HG03354 (cell line): ENCODE data around the gene SLC26A11.

Experiments used
- ATAC-seq: cut with Tn5 transposase; IDR thresholded peaks from one replicate; pipeline ENCODE4 v1.9.1; 2021; ENCODE audit warnings: mild to moderate bottlenecking; ENCODE audit not compliant: unreplicated experiment, poor library complexity, severe bottlenecking

SLC26A11 gene

GRCh38 chr17:80220054-80220735, at the start of gene SLC26A11, which contains the start of gene SGSH:
Gene SLC26A11, plus strand, starts transcription at chr17:80220427. Its CDS starts 1,134 bp downstream, at chr17:80221561.
Gene SGSH, minus strand, starts transcription at chr17:80220333. Its CDS starts 20 bp downstream, at chr17:80220313.
- peak; percentile 44 for ATAC-seq

- no peak for ATAC-seq
These were observed 48.5 kb upstream of the SLC26A11 start for GRCh38 chr17:80171681-80172080.

- no peak for ATAC-seq
These were observed 47.1 kb upstream of the SLC26A11 start for GRCh38 chr17:80173126-80173525.

- no peak for ATAC-seq
These were observed 46.3 kb upstream of the SLC26A11 start for GRCh38 chr17:80173916-80174315.

- no peak for ATAC-seq
These were observed 43.5 kb upstream of the SLC26A11 start for GRCh38 chr17:80176757-80177156.

- no peak for ATAC-seq
These were observed 42.1 kb upstream of the SLC26A11 start for GRCh38 chr17:80177986-80178595.

- ATAC-seq = no peak
These were observed 40.0 kb upstream of the SLC26A11 start for GRCh38 chr17:80180192-80180591.

- ATAC-seq = no peak
These were observed 38.8 kb upstream of the SLC26A11 start for GRCh38 chr17:80181431-80181830.

GRCh38 chr17:80182118-80182844, 37.9 kb upstream of the SLC26A11 start:
- no peak for ATAC-seq

GRCh38 chr17:80182845-80183223, 37.4 kb upstream of the SLC26A11 start:
- no peak for ATAC-seq

- ATAC-seq = no peak
These were observed 36.4 kb upstream of the SLC26A11 start for GRCh38 chr17:80183581-80184422.

GRCh38 chr17:80184423-80184714, 35.9 kb upstream of the SLC26A11 start:
- ATAC-seq = no peak

- ATAC-seq = no peak
These were observed 34.3 kb upstream of the SLC26A11 start for GRCh38 chr17:80185968-80186367.

- no peak for ATAC-seq
These were observed 33.1 kb upstream of the SLC26A11 start for GRCh38 chr17:80187090-80187489.

- no peak for ATAC-seq
These were observed 32.7 kb upstream of the SLC26A11 start for GRCh38 chr17:80187515-80187941.

GRCh38 chr17:80189611-80190010, 30.6 kb upstream of the SLC26A11 start:
- ATAC-seq = no peak

GRCh38 chr17:80190716-80191115, 29.5 kb upstream of the SLC26A11 start:
- ATAC-seq = no peak

GRCh38 chr17:80191192-80191591, 29.0 kb upstream of the SLC26A11 start:
- no peak for ATAC-seq

GRCh38 chr17:80191865-80192661, 28.2 kb upstream of the SLC26A11 start:
- ATAC-seq = no peak
